SK-N-SH (cell line): ENCODE results near the gene MAMDC4. TPM values are rescaled to one million over a fixed set of nuclear protein-coding genes. Genes with fewer than 3 reads are reported as not detected.

ENCODE experiments used
- CTCF ChIA-PET: fragments of 300-600, 350-600 bp; formaldehyde crosslinking; extraction: SDS; loops from one replicate; lab custom pipeline; 2021; lab: Yijun Ruan, JAX
- POLR2A ChIA-PET: fragments of 350-600 bp; sonication (Branson Sonifier 250); formaldehyde crosslinking; extraction: SDS; loops from one replicate; lab custom pipeline; 2020; ENCODE audit warnings: antibody characterized with exemption, inconsistent platforms; lab: Yijun Ruan, JAX
- DNase-seq: peaks from one replicate; pipeline ENCODE4 v3.0.0; 2012
- H2AFZ ChIP-seq: fragments of 200-600 bp; sonication (generic); 2 replicates; pipeline ENCODE4 v1.8.1; 2016; ENCODE audit warnings: antibody characterized with exemption, mild to moderate bottlenecking, low read depth
- H3F3A ChIP-seq: fragments of 200-600 bp; sonication (generic); replicated peaks from 2 replicates; pipeline ENCODE3; 2016; ENCODE audit warnings: antibody characterized with exemption, mild to moderate bottlenecking; ENCODE audit not compliant: insufficient read depth
- H3K27ac ChIP-seq, 2 experiments: fragments of 200-500 bp in 1 of 2; fragments of 200-600 bp in 1 of 2; sonication (Bioruptor generic) in 1 of 2; sonication (generic), shearing (Covaris generic) in 1 of 2; 2 replicates each; pipeline versions ENCODE4 v1.5.1 to v1.6.1; 2014 to 2016; ENCODE audit warnings: low read depth in 2 of 2, inconsistent platforms in 1 of 2, low read length in 1 of 2, mild to moderate bottlenecking in 1 of 2, mixed read lengths in 1 of 2
- H3K27me3 ChIP-seq: fragments of 200-600 bp; sonication (generic), shearing (Covaris generic); 2 replicates; pipeline ENCODE4 v1.6.1; 2016; ENCODE audit warnings: mixed run types; ENCODE audit not compliant: insufficient read depth
- H3K36me3 ChIP-seq, 2 experiments: fragments of 200-500 bp in 1 of 2; fragments of 200-600 bp in 1 of 2; sonication (Bioruptor generic) in 1 of 2; sonication (generic) in 1 of 2; replicated peaks in 1 of 2; 2 replicates each; pipeline versions ENCODE3 to v1.5.1; 2014 to 2016; ENCODE audit warnings: low read length in 1 of 2, mild to moderate bottlenecking in 1 of 2; ENCODE audit not compliant: insufficient read depth in 2 of 2, control insufficient read depth in 1 of 2
- H3K4me1 ChIP-seq, 2 experiments: fragments of 200-500 bp in 1 of 2; fragments of 200-600 bp in 1 of 2; sonication (Bioruptor generic) in 1 of 2; sonication (generic), shearing (Covaris generic) in 1 of 2; 2 replicates each; pipeline versions ENCODE4 v1.5.1 to v1.6.1; 2014 to 2016; ENCODE audit warnings: low read depth in 1 of 2, low read length in 1 of 2, mixed run types in 1 of 2; ENCODE audit not compliant: insufficient read depth in 2 of 2, control insufficient read depth in 1 of 2
- H3K4me2 ChIP-seq: fragments of 200-600 bp; sonication (generic), shearing (Covaris generic); 2 replicates; pipeline ENCODE4 v1.6.1; 2017; ENCODE audit warnings: mixed run types
- H3K4me3 ChIP-seq, 2 experiments: fragments of 200-500 bp in 1 of 2; fragments of 200-600 bp in 1 of 2; sonication (Bioruptor generic) in 1 of 2; sonication (generic), shearing (Covaris generic) in 1 of 2; 2 replicates each; pipeline versions ENCODE4 v1.5.1 to v1.8.1; 2014 to 2016; ENCODE audit warnings: low read depth in 2 of 2, inconsistent platforms in 1 of 2, low read length in 1 of 2, mild to moderate bottlenecking in 1 of 2, mixed read lengths in 1 of 2, moderate library complexity in 1 of 2
- H3K79me2 ChIP-seq: fragments of 200-600 bp; sonication (generic); 2 replicates; pipeline ENCODE4 v1.8.1; 2017; ENCODE audit warnings: mild to moderate bottlenecking; ENCODE audit not compliant: insufficient read depth
- H3K9ac ChIP-seq: fragments of 200-600 bp; sonication (generic); 2 replicates; pipeline ENCODE4 v1.6.1; 2017; ENCODE audit warnings: mixed run types
- H3K9me2 ChIP-seq: fragments of 200-600 bp; sonication (generic); 2 replicates; pipeline ENCODE4 v1.6.1; 2017; ENCODE audit warnings: mixed run types
- H3K9me3 ChIP-seq: fragments of 200-600 bp; sonication (generic); 2 replicates; pipeline ENCODE4 v1.6.1; 2017; ENCODE audit warnings: mixed run types, mild to moderate bottlenecking, moderate library complexity
- H4K20me1 ChIP-seq: fragments of 200-600 bp; sonication (generic); 2 replicates; pipeline ENCODE4 v1.6.1; 2017; ENCODE audit warnings: mild to moderate bottlenecking, mixed run types; ENCODE audit not compliant: insufficient read depth
- CHD2 ChIP-seq: fragments of 150-350 bp; IDR thresholded peaks from 2 replicates; pipeline ENCODE4 v1.6.1; 2018; ENCODE audit warnings: low read length; ENCODE audit not compliant: partially characterized antibody
- ELF1 ChIP-seq: IDR thresholded peaks from 2 replicates; pipeline ENCODE4 v1.4.0; 2012
- EP300 ChIP-seq, 2 experiments: IDR thresholded peaks; 2 replicates each; pipeline versions ENCODE4 v1.4.0 to v1.6.1; 2012; ENCODE audit warnings: borderline replicate concordance in 1 of 2, low read depth in 1 of 2, low read length in 1 of 2
- EZH2phosphoT487 ChIP-seq: fragments of 200-600 bp; sonication (generic); IDR thresholded peaks from 2 replicates; pipeline ENCODE4 v1.6.1; 2017; ENCODE audit warnings: low read depth, mixed run types, mild to moderate bottlenecking, antibody characterized with exemption, moderate library complexity, borderline replicate concordance
- FOXJ3 ChIP-seq: sonication (generic); formaldehyde crosslinking; IDR thresholded peaks from 2 replicates; pipeline ENCODE4 v1.5.1; 2020; ENCODE audit warnings: mild to moderate bottlenecking, missing genetic modification reagents
- FOXM1 ChIP-seq: IDR thresholded peaks from 2 replicates; pipeline ENCODE4 v1.4.0; 2012; ENCODE audit warnings: low read depth, mild to moderate bottlenecking
- GATA2 ChIP-seq: sonication (generic); formaldehyde crosslinking; IDR thresholded peaks from 2 replicates; pipeline ENCODE4 v1.5.0; 2020; ENCODE audit warnings: mild to moderate bottlenecking, missing genetic modification reagents
- IRF3 ChIP-seq: fragments of 150-350 bp; IDR thresholded peaks from 2 replicates; pipeline ENCODE4 v1.6.1; 2016; ENCODE audit warnings: mild to moderate bottlenecking, low read depth, low read length
- MAX ChIP-seq: IDR thresholded peaks from 2 replicates; pipeline ENCODE4 v1.4.0; 2012; ENCODE audit warnings: low read depth
- MEF2A ChIP-seq: IDR thresholded peaks from 2 replicates; pipeline ENCODE4 v1.4.0; 2012; ENCODE audit warnings: low read depth, borderline replicate concordance
- POLR2AphosphoS5 ChIP-seq: IDR thresholded peaks from 2 replicates; pipeline ENCODE4 v1.6.1; 2012; ENCODE audit warnings: low read depth, low read length
- RAD21 ChIP-seq: IDR thresholded peaks from 2 replicates; pipeline ENCODE4 v1.6.1; 2012; ENCODE audit warnings: mild to moderate bottlenecking, low read length
- RFX5 ChIP-seq: IDR thresholded peaks from 2 replicates; pipeline ENCODE4 v1.6.1; 2012; ENCODE audit warnings: mild to moderate bottlenecking, improper control_type of control experiment, low read length
- RXRA ChIP-seq: IDR thresholded peaks from 2 replicates; pipeline ENCODE4 v1.4.0; 2012; ENCODE audit warnings: low read depth, mild to moderate bottlenecking, borderline replicate concordance
- SMC3 ChIP-seq: IDR thresholded peaks from 2 replicates; pipeline ENCODE4 v1.6.1; 2012; ENCODE audit warnings: low read depth, low read length, improper control_type of control experiment
- TEAD4 ChIP-seq: IDR thresholded peaks from 2 replicates; pipeline ENCODE4 v1.4.0; 2012; ENCODE audit warnings: mild to moderate bottlenecking, borderline replicate concordance; ENCODE audit not compliant: insufficient read depth
- USF1 ChIP-seq: IDR thresholded peaks from 2 replicates; pipeline ENCODE4 v1.4.0; 2012; ENCODE audit warnings: low read depth, borderline replicate concordance
- YY1 ChIP-seq: IDR thresholded peaks from 2 replicates; pipeline ENCODE4 v1.4.0; 2012; ENCODE audit warnings: low read depth, mild to moderate bottlenecking
- WGBS: methylation state at CpG from one replicate; pipeline ENCODE4 v1.1.6; 2017; ENCODE audit warnings: low lambda C conversion rate; 5-methylcytosine and 5-hydroxymethylcytosine counted together
- polyA plus RNA-seq, 3 experiments: library from polyadenylated mRNA; depleted of rRNA; stranded (reverse); fragments of >200 nt; gene quantifications; 2 replicates each; pipeline ENCODE4 v1.2.3, GENCODE V29; 2012

Gene MAMDC4
- polyA plus RNA-seq, 1 of the 3 experiments (the other 2 are of a cell fraction) = 4.2 TPM

GRCh38 chr9:136860933-136861873, 9.1 kb downstream of the MAMDC4 start:
- POLR2A ChIA-PET = interaction anchor here (0.8 to 1.1 kb wide), 3 partner anchors 10 to 19 kb away, joined by 3 to 4 read pairs (median 3); partner anchors contain the start of genes AJM1 and MAMDC4
- Histone ChIP-seq H3K4me1 (peaks cover 9 to 19% of the 10 kb centered on the region in 2 experiments; a peak in 3 of 4 replicates), H3K36me3 (peaks cover 16 to 37% of the 10 kb centered on the region in 2 experiments), H3K27me3 (no peaks in the 10 kb centered on the region), H3K4me2 (no peak overlapping the region), H3K9ac (no peak overlapping the region), H3K9me3 (no peaks in the 10 kb centered on the region), H2AFZ (no peak overlapping the region), H3F3A (no peaks in the 10 kb centered on the region), H3K27ac (no peak overlapping the region), H4K20me1 (no peaks in the 10 kb centered on the region), H3K9me2 (no peaks in the 10 kb centered on the region), H3K79me2 (peaks cover 31% of the 10 kb centered on the region), H3K4me3 (no peak overlapping the region)
- CTCF ChIA-PET = interaction anchor here (0.8 to 2.1 kb wide), 9 partner anchors 10 to 87 kb away, joined by 3 to 7 read pairs (median 3); partner anchors contain the start of gene AJM1
- 98% methylated on average over 8 of the region's 22 CpGs for WGBS
- no peak for TF ChIP-seq SMC3
- no peak for TF ChIP-seq GATA2 (CRISPR knock-in tag)
- no peak for TF ChIP-seq EZH2phosphoT487
- TF ChIP-seq YY1 = no peak
- no peak for TF ChIP-seq MAX
- no peak for TF ChIP-seq RXRA
- TF ChIP-seq EP300 (IDR thresholded peaks at IDR 0.05; ENCODE audit: borderline replicate concordance in 1 of 2, low read depth in 1 of 2, low read length in 1 of 2) = no peak
- no peak for TF ChIP-seq CHD2
- TF ChIP-seq IRF3 = no peak
- no peak for TF ChIP-seq FOXM1
- no peak for TF ChIP-seq USF1
- no peak for TF ChIP-seq ELF1
- TF ChIP-seq RAD21 = no peak
- DNase-seq = no peak

GRCh38 chr9:136861874-136862457, 9.8 kb downstream of the MAMDC4 start:
- peaks cover 9 to 19% of the 10 kb centered on the region in 2 experiments; a peak in 3 of 4 replicates for H3K4me1 ChIP-seq
- peaks cover 36% of the 10 kb centered on the region for H3K79me2 ChIP-seq
- H3K9ac ChIP-seq = no peak overlapping the region
- H3K27ac ChIP-seq = no peak overlapping the region
- no peaks in the 10 kb centered on the region for H3F3A ChIP-seq
- H4K20me1 ChIP-seq = no peaks in the 10 kb centered on the region
- 89% methylated on average over 26 of the region's 26 CpGs for WGBS
- no peaks in the 10 kb centered on the region for H3K9me3 ChIP-seq
- DNase-seq = no peak
- no peak overlapping the region for H3K4me3 ChIP-seq
- H2AFZ ChIP-seq = no peak overlapping the region
- H3K4me2 ChIP-seq = no peak overlapping the region
- H3K27me3 ChIP-seq = no peaks in the 10 kb centered on the region
- CTCF ChIA-PET = interaction anchor here (0.8 to 1.4 kb wide), 4 partner anchors 19 to 173 kb away, joined by 3 to 4 read pairs (median 3); partner anchors contain the start of gene AJM1
- no peaks in the 10 kb centered on the region for H3K9me2 ChIP-seq
- H3K36me3 ChIP-seq = peaks cover 16 to 37% of the 10 kb centered on the region in 2 experiments
- POLR2A ChIA-PET = interaction anchor here (0.7 to 1.1 kb wide), 3 partner anchors 10 to 61 kb away, joined by 3 to 4 read pairs (median 3); partner anchors contain the start of gene MAMDC4
- TF ChIP-seq MAX (no peak), EZH2phosphoT487 (no peak), TEAD4 (no peak), RFX5 (no peak), RXRA (no peak), POLR2AphosphoS5 (no peak), IRF3 (no peak), FOXM1 (no peak), MEF2A (no peak), FOXJ3 (no peak)
